Nephron progenitor cell (in vitro differentiated cells): Measurements from ENCODE around the gene ABLIM3.

ENCODE experiments used
- DNase-seq: peaks from one replicate; pipeline ENCODE4 v3.0.0; 2021
- H3K27ac Mint-ChIP-seq: 2 replicates; pipeline ENCODE4 v1.8.0; 2021; ENCODE audit warnings: mild to moderate bottlenecking, moderate library complexity, mixed read lengths
- H3K27me3 Mint-ChIP-seq: 2 replicates; pipeline ENCODE4 v1.8.0; 2021; ENCODE audit warnings: mild to moderate bottlenecking, low read depth, mixed read lengths; ENCODE audit not compliant: poor library complexity
- H3K36me3 Mint-ChIP-seq: 2 replicates; pipeline ENCODE4 v1.8.0; 2021; ENCODE audit warnings: low read depth, mixed read lengths
- H3K4me1 Mint-ChIP-seq: 2 replicates; pipeline ENCODE4 v1.8.0; 2021; ENCODE audit warnings: mixed read lengths
- H3K4me3 Mint-ChIP-seq: 2 replicates; pipeline ENCODE4 v1.8.0; 2021; ENCODE audit warnings: mild to moderate bottlenecking, moderate library complexity, mixed read lengths
- H3K9me3 Mint-ChIP-seq: 2 replicates; pipeline ENCODE4 v1.8.0; 2021; ENCODE audit warnings: mild to moderate bottlenecking, moderate library complexity, mixed read lengths
- TF ChIP-seq, protein P1 (sequence below): fragments of 200-600 bp; sonication (generic); IDR thresholded peaks from 2 replicates; pipeline ENCODE4 v1.5.0; 2021; ENCODE audit warnings: antibody characterized with exemption

ABLIM3 gene

DNA sequence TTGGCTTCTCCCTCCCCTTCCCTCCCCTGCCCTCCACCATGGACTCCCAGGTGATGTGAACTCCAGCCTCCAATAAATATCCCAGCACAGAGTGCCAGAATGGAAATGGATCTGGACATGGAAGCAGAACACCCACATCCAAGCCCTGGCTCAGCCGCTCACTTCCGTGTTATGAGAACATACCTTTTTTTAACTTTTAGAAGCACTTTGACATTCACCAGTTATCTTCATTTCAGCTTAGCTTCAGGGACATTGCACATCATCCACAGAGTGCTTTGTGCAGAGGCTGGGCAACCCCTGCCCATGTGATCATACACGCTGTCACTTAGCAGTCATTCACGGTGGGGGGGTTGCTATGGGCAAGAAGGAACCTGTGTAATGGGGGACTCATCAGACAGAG is 139.5 kb downstream of the ABLIM3 start:
- Mint-ChIP-seq H3K4me3 (no peak overlapping the region), H3K4me1 (peaks cover 26% of the 10 kb centered on the region), H3K9me3 (no peaks in the 10 kb centered on the region), H3K36me3 (no peaks in the 10 kb centered on the region), H3K27me3 (peaks cover 16% of the 10 kb centered on the region), H3K27ac (no peak overlapping the region)
- TF ChIP-seq, protein P1, sequence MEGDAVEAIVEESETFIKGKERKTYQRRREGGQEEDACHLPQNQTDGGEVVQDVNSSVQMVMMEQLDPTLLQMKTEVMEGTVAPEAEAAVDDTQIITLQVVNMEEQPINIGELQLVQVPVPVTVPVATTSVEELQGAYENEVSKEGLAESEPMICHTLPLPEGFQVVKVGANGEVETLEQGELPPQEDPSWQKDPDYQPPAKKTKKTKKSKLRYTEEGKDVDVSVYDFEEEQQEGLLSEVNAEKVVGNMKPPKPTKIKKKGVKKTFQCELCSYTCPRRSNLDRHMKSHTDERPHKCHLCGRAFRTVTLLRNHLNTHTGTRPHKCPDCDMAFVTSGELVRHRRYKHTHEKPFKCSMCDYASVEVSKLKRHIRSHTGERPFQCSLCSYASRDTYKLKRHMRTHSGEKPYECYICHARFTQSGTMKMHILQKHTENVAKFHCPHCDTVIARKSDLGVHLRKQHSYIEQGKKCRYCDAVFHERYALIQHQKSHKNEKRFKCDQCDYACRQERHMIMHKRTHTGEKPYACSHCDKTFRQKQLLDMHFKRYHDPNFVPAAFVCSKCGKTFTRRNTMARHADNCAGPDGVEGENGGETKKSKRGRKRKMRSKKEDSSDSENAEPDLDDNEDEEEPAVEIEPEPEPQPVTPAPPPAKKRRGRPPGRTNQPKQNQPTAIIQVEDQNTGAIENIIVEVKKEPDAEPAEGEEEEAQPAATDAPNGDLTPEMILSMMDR = no peak
- no peak for DNase-seq

DNA sequence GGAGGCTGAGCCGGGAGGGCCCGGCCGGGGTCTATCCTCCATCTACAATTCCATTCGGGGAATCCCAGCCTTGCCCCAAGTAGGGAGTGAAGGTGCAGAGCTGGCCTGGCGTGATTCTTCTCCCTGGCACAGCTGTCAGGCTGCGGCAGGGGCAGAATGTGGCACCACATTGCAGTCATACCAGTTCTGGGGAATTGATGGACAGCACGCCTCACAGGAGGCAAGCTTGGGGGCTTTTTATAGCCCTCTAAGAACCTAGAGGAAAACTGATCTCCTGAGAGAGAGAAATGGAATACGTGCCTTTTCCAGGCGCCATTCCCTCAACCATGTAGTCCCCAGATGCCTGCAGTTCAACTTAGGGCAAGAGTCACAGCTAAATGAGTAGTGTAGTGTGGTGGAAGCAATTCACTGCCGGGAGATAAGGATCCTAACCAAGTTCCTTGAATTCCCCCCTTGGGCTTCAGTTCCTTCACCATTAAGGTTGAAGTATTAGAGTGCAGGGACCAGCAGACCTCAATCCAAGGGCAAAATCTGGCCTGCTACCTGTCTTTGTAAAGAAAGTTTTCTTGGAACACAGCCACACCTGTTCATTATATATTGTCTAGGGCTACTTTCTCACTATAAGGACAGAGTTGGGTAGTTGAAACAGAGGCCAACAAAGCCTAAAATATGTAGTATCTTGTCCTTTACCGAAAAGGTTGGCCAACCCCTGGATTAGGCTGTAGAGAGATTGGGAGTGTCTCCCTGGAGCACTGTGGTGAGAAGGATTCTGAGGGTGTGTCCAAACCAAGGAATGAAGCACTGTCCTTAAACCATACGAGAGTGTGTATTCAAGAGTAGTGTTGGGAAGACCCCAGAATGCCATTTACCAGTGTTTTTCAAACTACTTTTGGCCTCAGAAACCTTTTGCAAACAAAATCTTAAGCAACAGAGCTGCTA is 141.0 kb downstream of the ABLIM3 start:
- peak overlapping the region; percentile 58 for H3K27ac Mint-ChIP-seq
- no peak overlapping the region for H3K4me3 Mint-ChIP-seq
- peaks cover 15% of the 10 kb centered on the region for H3K27me3 Mint-ChIP-seq
- H3K36me3 Mint-ChIP-seq = no peaks in the 10 kb centered on the region
- peaks cover 26% of the 10 kb centered on the region for H3K4me1 Mint-ChIP-seq
- TF ChIP-seq, protein P1 = no peak
- H3K9me3 Mint-ChIP-seq = no peaks in the 10 kb centered on the region
- no peak for DNase-seq

DNA sequence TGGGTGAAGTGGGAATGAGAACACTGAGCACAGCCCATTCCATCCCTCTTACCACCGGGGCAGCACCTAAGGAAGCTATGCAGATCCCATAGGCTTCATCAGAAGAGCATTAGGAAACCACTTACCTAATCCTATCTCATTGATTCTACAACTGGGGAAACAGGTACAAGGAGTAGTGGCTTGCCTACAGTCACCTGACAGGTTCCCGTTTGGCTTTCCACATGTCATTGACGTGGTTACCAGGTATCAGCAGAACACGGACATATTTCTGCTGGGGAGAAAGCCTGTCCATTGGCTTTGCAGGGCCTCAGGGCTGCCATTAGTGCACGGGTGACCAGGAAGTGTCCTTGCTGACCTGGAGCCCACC is 141.7 kb downstream of the ABLIM3 start:
- no peaks in the 10 kb centered on the region for H3K9me3 Mint-ChIP-seq
- H3K36me3 Mint-ChIP-seq = no peaks in the 10 kb centered on the region
- peaks cover 26% of the 10 kb centered on the region for H3K4me1 Mint-ChIP-seq
- TF ChIP-seq, protein P1 = no peak
- no peak overlapping the region for H3K4me3 Mint-ChIP-seq
- H3K27me3 Mint-ChIP-seq = peaks cover 15% of the 10 kb centered on the region
- H3K27ac Mint-ChIP-seq = no peak overlapping the region
- no peak for DNase-seq

DNA sequence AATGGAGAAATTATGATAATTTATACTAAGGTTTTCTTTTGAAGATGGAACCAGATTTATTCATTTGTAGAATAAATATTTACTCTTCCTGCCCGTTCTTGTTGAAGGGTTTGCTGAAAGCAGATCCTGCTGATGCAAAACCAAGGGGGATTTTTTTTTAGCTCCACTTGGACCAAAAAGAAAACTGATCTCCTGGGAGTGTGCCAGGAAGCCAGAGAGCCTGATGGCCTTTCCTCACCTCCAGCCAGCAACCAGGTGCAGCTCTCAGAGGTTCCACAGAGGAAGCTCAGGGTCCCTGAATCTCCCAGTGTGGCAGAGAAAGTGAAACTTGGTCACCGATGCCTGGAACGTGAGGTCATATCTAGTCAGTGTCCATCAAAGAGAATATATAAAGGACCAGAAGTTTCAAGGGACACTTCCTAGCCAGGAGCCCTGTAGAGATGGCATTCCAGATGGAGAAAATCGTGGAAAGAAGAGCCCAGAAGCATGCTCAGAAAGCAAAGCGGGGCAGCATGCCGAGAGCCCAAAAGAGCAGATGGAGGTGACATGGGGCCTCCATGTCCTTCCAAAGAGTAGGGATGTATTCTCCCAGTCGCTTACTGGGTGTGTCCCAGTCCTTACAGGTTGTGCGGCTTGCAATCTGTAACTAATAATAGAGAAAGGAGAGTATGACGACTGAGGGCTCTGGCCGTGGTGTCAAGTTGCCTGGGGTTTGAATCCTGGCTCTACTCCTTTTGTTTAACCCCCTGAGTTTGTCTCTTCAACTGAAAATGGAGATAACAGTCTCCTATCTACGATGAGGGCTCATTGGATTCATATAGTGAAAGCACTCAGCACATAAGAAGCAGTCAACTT is 142.6 kb downstream of the ABLIM3 start:
- Mint-ChIP-seq H3K4me3 (peak overlapping the region; percentile 19), H3K27me3 (peaks cover 12% of the 10 kb centered on the region), H3K27ac (peak overlapping the region; percentile 64), H3K9me3 (no peaks in the 10 kb centered on the region), H3K36me3 (no peaks in the 10 kb centered on the region), H3K4me1 (peaks cover 27% of the 10 kb centered on the region)
- TF ChIP-seq, protein P1 = no peak
- no peak for DNase-seq

DNA sequence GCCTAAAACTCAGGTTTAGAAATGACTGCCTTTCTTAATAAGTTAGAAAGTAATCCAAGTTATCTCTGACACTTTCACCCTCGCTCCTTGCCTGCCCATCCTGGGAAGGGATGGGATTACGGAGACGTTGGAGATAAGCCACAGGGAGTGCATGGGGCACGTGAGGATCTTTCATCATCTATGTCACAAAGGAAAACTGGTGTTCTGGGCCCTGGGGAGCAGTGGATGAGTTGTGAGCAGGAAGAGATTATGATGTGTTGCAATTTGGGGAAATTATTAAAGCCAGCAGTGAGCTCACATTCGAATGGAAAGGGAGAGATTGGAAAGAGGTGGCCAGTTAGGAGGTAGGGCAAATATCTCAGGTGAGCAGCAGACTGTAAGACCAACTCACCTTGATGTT is 143.2 kb downstream of the ABLIM3 start:
- H3K27me3 Mint-ChIP-seq = peaks cover 12% of the 10 kb centered on the region
- no peaks in the 10 kb centered on the region for H3K36me3 Mint-ChIP-seq
- TF ChIP-seq, protein P1 = no peak
- H3K4me1 Mint-ChIP-seq = peaks cover 33% of the 10 kb centered on the region
- DNase-seq = no peak
- H3K27ac Mint-ChIP-seq = no peak overlapping the region
- no peak overlapping the region for H3K4me3 Mint-ChIP-seq
- no peaks in the 10 kb centered on the region for H3K9me3 Mint-ChIP-seq
